ENCODE measurements around the gene EPHB4. TPM values are rescaled to one million over a fixed set of nuclear protein-coding genes. Genes with fewer than 3 reads are reported as not detected.

The EPHB4 gene
- total RNA-seq, 1 experiment from 2014 or later, result 192 TPM

- ChIA-PET POLR2A (interaction anchor here (0.5 kb wide), 1 partner anchor 59 kb away, joined by 6 read pairs; no protein-coding TSS in a partner anchor), CTCF (no interaction called here)
- peaks cover 17% of the 10 kb centered on the region for H3K4me1 ChIP-seq (ENCODE audit: control insufficient read depth, insufficient read depth, low read length)
- peak overlapping the region; percentile 96 for H3K27ac ChIP-seq (ENCODE audit: low read length)
- DNase-seq (ENCODE audit: low read depth, low spot score) (no peak), ATAC-seq (peak; percentile 4; the same call in 1 of the 2 replicates)
- TF ChIP-seq TCF7L2 (IDR thresholded peaks at IDR 0.05; ENCODE audit: low read depth, low read length), result peak; percentile 64; the same call in 1 of the 2 replicates
- no peak for TF ChIP-seq CTCF (IDR thresholded peaks at IDR 0.05)
- 0 out of 2 replicates have a peak, but pooled peaks have one; percentile 35 for TF ChIP-seq SIN3A (IDR thresholded peaks at IDR 0.05; ENCODE audit: borderline replicate concordance, insufficient read depth, low read depth, low read length)
- TF ChIP-seq REST (IDR thresholded peaks at IDR 0.05; ENCODE audit: insufficient read depth in 1 of 2, low read depth in 2 of 2, low read length in 1 of 2), result no peak
- peak overlapping the region; percentile 55 to 99 for H3K4me3 ChIP-seq (ENCODE audit: low read depth in 2 of 2, low read length in 2 of 2)
- in situ Hi-C loops (cut with HindIII; ENCODE audit: low pct_unique_long_range_greater_than_20kb, low sequenced_read_pairs), result loop anchor here (25.0 kb wide), 1 partner anchor 113 kb away; the partner anchor contains the start of genes EPO and POP7
- BruUV-seq (replicated peaks), result TSS peak; percentile 78
- H3K27me3 ChIP-seq (ENCODE audit: control insufficient read depth, insufficient read depth, low read length), result no peaks in the 10 kb centered on the region
- 0 out of 2 replicates have a peak, but pooled peaks cover 5% of the 10 kb centered on the region for H3K36me3 ChIP-seq (ENCODE audit: control insufficient read depth, insufficient read depth, low read length)
- intact Hi-C loops (cut with micrococcal nuclease; ENCODE audit: unreplicated experiment), result no loop called here
- no peaks in the 10 kb centered on the region for H3K9me3 ChIP-seq (ENCODE audit: control insufficient read depth, insufficient read depth, low read depth, low read length)
Measured at GRCh38 chr7:100825215-100825671, 2.1 kb downstream of the EPHB4 start.

- in situ Hi-C loops (cut with HindIII; ENCODE audit: low pct_unique_long_range_greater_than_20kb, low sequenced_read_pairs) (loop anchor here (25.0 kb wide), 1 partner anchor 112 kb away; the partner anchor contains the start of genes EPO and POP7), intact Hi-C loops (cut with micrococcal nuclease; ENCODE audit: unreplicated experiment) (no loop called here)
- ChIA-PET POLR2A (no interaction called here), CTCF (no interaction called here)
- 0 out of 2 replicates have a peak, but pooled peaks cover 5% of the 10 kb centered on the region for H3K36me3 ChIP-seq (ENCODE audit: control insufficient read depth, insufficient read depth, low read length)
- no peak for ATAC-seq
- H3K27me3 ChIP-seq (ENCODE audit: control insufficient read depth, insufficient read depth, low read length), result no peaks in the 10 kb centered on the region
- H3K4me1 ChIP-seq (ENCODE audit: control insufficient read depth, insufficient read depth, low read length), result peaks cover 17% of the 10 kb centered on the region
- H3K9me3 ChIP-seq (ENCODE audit: control insufficient read depth, insufficient read depth, low read depth, low read length), result no peaks in the 10 kb centered on the region
- peak overlapping the region; percentile 96 for H3K27ac ChIP-seq (ENCODE audit: low read length)
- DNase-seq (ENCODE audit: low read depth, low spot score), result no peak
- TF ChIP-seq CTCF (IDR thresholded peaks at IDR 0.05) (no peak), POLR2AphosphoS5 (IDR thresholded peaks at IDR 0.05; ENCODE audit: low read depth, low read length) (no peak), TCF7L2 (IDR thresholded peaks at IDR 0.05; ENCODE audit: low read depth, low read length) (no peak), REST (IDR thresholded peaks at IDR 0.05; ENCODE audit: insufficient read depth in 1 of 2, low read depth in 2 of 2, low read length in 1 of 2) (no peak), SIN3A (IDR thresholded peaks at IDR 0.05; ENCODE audit: borderline replicate concordance, insufficient read depth, low read depth, low read length) (no peak)
- H3K4me3 ChIP-seq (ENCODE audit: low read depth in 2 of 2, low read length in 2 of 2), result peak overlapping the region; percentile 55 to 99
- no TSS peak for BruUV-seq (replicated peaks)
Measured at GRCh38 chr7:100824499-100825214, 2.7 kb downstream of the EPHB4 start.

Data from Panc1 (cell line).